ENCODE results near the gene SLC44A3.

The SLC44A3 gene

GRCh38 chr1:94807742-94808491 is 12.2 kb upstream of the SLC44A3 start:
- no peak overlapping the region for H3K27ac ChIP-seq
- TF ChIP-seq ZFX (IDR thresholded peaks at IDR 0.05) (no peak), CTCF (conservative IDR thresholded peaks at IDR 0.05) (no peak)

GRCh38 chr1:94808669-94809068 is 11.5 kb upstream of the SLC44A3 start:
- H3K27ac ChIP-seq: no peak overlapping the region
- TF ChIP-seq ZFX (IDR thresholded peaks at IDR 0.05) (no peak), CTCF (conservative IDR thresholded peaks at IDR 0.05) (no peak)

- no peak for TF ChIP-seq ZFX (IDR thresholded peaks at IDR 0.05)
- no peak for TF ChIP-seq CTCF (conservative IDR thresholded peaks at IDR 0.05)
Observed at GRCh38 chr1:94812985-94813384, 7.2 kb upstream of the SLC44A3 start.

GRCh38 chr1:94816030-94816429 is 4.1 kb upstream of the SLC44A3 start:
- TF ChIP-seq ZFX (IDR thresholded peaks at IDR 0.05): no peak
- no peak for TF ChIP-seq CTCF (conservative IDR thresholded peaks at IDR 0.05)
- no peak overlapping the region for H3K27ac ChIP-seq

More at GRCh38 chr1:94812985-94813384, 7.2 kb upstream of the SLC44A3 start:
- no peak overlapping the region for H3K27ac ChIP-seq

GRCh38 chr1:94817712-94818111 is 2.4 kb upstream of the SLC44A3 start:
- no peak overlapping the region for H3K27ac ChIP-seq
- TF ChIP-seq CTCF (conservative IDR thresholded peaks at IDR 0.05) (no peak), ZFX (IDR thresholded peaks at IDR 0.05) (no peak)

- TF ChIP-seq CTCF (conservative IDR thresholded peaks at IDR 0.05) (no peak), ZFX (IDR thresholded peaks at IDR 0.05) (no peak)
- H3K27ac ChIP-seq: peak overlapping the region; percentile 63; the same call in 1 of the 2 replicates
Observed at GRCh38 chr1:94819238-94819944, 766 bp upstream of the SLC44A3 start.

GRCh38 chr1:94820936-94821335 is 779 bp downstream of the SLC44A3 start:
- peak overlapping the region; percentile 63 for H3K27ac ChIP-seq
- no peak for TF ChIP-seq ZFX (IDR thresholded peaks at IDR 0.05)
- TF ChIP-seq CTCF (conservative IDR thresholded peaks at IDR 0.05): no peak

All from C4-2B (cell line).